ENCODE measurements around the gene NHS. TPM values are rescaled to one million over a fixed set of nuclear protein-coding genes. Genes with fewer than 3 reads are reported as not detected.

Gene NHS
- total and polyA plus RNA-seq, 5 donors from 2014 or later: 0.03 to 1.3 (median 0.05) TPM; not detected in 2

GRCh38 chrX:17732138-17732783, 357.3 kb downstream of the NHS start:
- H3K9me3 ChIP-seq (ENCODE audit: control insufficient read depth in 2 of 2, low read length in 2 of 2): no peaks in the 10 kb centered on the region
- H3K4me1 ChIP-seq (ENCODE audit: control insufficient read depth, insufficient read depth, low read length, poor library complexity, severe bottlenecking): no peaks in the 10 kb centered on the region
- H3K9me3 Mint-ChIP-seq: peaks cover 0 to 2% (median 0%) of the 10 kb centered on the region in 7 donors
- no peaks in the 10 kb centered on the region for H3K27me3 Mint-ChIP-seq
- DNase-seq: no peak
- peaks cover 0 to 5% (median 0%) of the 10 kb centered on the region in 4 donors for H3K4me1 Mint-ChIP-seq
- no peak overlapping the region for H3K27ac ChIP-seq (ENCODE audit: insufficient read depth, low read length, poor library complexity, severe bottlenecking)
- H3K36me3 Mint-ChIP-seq: no peaks in the 10 kb centered on the region
- H3K4me3 Mint-ChIP-seq: peak overlapping the region in 1 of 4 donors; percentile 23
- no peaks in the 10 kb centered on the region for H3K36me3 ChIP-seq (ENCODE audit: control insufficient read depth, insufficient read depth, low read length)
- H3K27ac Mint-ChIP-seq: no peak overlapping the region
- no peak overlapping the region for H3K4me3 ChIP-seq (ENCODE audit: low read depth, low read length)
- ATAC-seq (ENCODE audit: low read depth in 2 of 2): no peak
- no peaks in the 10 kb centered on the region for H3K27me3 ChIP-seq (ENCODE audit: control insufficient read depth, insufficient read depth, low read length)

GRCh38 chrX:17735406-17735805, 360.4 kb downstream of the NHS start:
- no peak overlapping the region for H3K27ac Mint-ChIP-seq
- no peaks in the 10 kb centered on the region for H3K9me3 ChIP-seq (ENCODE audit: control insufficient read depth in 2 of 2, low read length in 2 of 2)
- H3K4me1 ChIP-seq (ENCODE audit: control insufficient read depth, insufficient read depth, low read length, poor library complexity, severe bottlenecking): peaks cover 6% of the 10 kb centered on the region
- H3K36me3 ChIP-seq (ENCODE audit: control insufficient read depth, insufficient read depth, low read length): no peaks in the 10 kb centered on the region
- no peak for DNase-seq
- no peak overlapping the region for H3K4me3 ChIP-seq (ENCODE audit: low read depth, low read length)
- H3K27ac ChIP-seq (ENCODE audit: insufficient read depth, low read length, poor library complexity, severe bottlenecking): no peak overlapping the region
- H3K9me3 Mint-ChIP-seq: peaks cover 0 to 2% (median 0%) of the 10 kb centered on the region in 7 donors
- H3K27me3 Mint-ChIP-seq: peaks cover 16% of the 10 kb centered on the region
- H3K27me3 ChIP-seq (ENCODE audit: control insufficient read depth, insufficient read depth, low read length): no peaks in the 10 kb centered on the region
- no peaks in the 10 kb centered on the region for H3K36me3 Mint-ChIP-seq
- peaks cover 5 to 18% (median 17%) of the 10 kb centered on the region in 4 donors for H3K4me1 Mint-ChIP-seq
- peak overlapping the region in 1 of 4 donors; percentile 90 for H3K4me3 Mint-ChIP-seq
- no peak for ATAC-seq (ENCODE audit: low read depth in 2 of 2)

DNA sequence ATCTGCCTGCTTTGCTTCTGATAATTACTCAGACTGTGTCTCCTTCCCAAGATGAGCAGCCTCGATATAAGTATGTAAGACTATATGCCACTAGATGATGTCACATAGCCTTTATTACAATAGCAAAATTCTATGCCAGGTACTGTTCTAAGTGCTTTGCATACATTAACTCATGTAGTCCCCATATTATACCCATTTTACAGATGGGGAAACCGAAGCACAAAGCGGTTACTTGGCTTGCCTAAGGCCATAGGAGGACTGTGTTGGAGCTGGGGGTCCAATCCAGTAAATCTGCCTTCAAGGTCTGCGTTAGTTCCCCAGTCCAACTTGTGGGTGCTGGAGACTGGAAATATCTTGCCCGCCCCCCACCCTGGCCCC, 361.5 kb downstream of the NHS start:
- Mint-ChIP-seq H3K9me3 (peaks cover 0 to 2% (median 0%) of the 10 kb centered on the region in 7 donors), H3K4me3 (peak overlapping the region; percentile 91 to 97 (median 95)), H3K36me3 (no peaks in the 10 kb centered on the region), H3K27me3 (peaks cover 16% of the 10 kb centered on the region), H3K27ac (peak overlapping the region; percentile 52 to 94 (median 71)), H3K4me1 (peaks cover 8 to 26% (median 17%) of the 10 kb centered on the region in 4 donors)
- peak overlapping the region; percentile 68 for H3K27ac ChIP-seq (ENCODE audit: insufficient read depth, low read length, poor library complexity, severe bottlenecking)
- H3K9me3 ChIP-seq (ENCODE audit: control insufficient read depth in 2 of 2, low read length in 2 of 2): no peaks in the 10 kb centered on the region
- H3K4me3 ChIP-seq (ENCODE audit: low read depth, low read length): peak overlapping the region; percentile 48
- DNase-seq (peak in 2 of 3 donors; percentile 1 to 2), ATAC-seq (ENCODE audit: low read depth in 2 of 2) (no peak)
- H3K36me3 ChIP-seq (ENCODE audit: control insufficient read depth, insufficient read depth, low read length): no peaks in the 10 kb centered on the region
- peaks cover 6% of the 10 kb centered on the region for H3K4me1 ChIP-seq (ENCODE audit: control insufficient read depth, insufficient read depth, low read length, poor library complexity, severe bottlenecking)
- no peaks in the 10 kb centered on the region for H3K27me3 ChIP-seq (ENCODE audit: control insufficient read depth, insufficient read depth, low read length)

DNA sequence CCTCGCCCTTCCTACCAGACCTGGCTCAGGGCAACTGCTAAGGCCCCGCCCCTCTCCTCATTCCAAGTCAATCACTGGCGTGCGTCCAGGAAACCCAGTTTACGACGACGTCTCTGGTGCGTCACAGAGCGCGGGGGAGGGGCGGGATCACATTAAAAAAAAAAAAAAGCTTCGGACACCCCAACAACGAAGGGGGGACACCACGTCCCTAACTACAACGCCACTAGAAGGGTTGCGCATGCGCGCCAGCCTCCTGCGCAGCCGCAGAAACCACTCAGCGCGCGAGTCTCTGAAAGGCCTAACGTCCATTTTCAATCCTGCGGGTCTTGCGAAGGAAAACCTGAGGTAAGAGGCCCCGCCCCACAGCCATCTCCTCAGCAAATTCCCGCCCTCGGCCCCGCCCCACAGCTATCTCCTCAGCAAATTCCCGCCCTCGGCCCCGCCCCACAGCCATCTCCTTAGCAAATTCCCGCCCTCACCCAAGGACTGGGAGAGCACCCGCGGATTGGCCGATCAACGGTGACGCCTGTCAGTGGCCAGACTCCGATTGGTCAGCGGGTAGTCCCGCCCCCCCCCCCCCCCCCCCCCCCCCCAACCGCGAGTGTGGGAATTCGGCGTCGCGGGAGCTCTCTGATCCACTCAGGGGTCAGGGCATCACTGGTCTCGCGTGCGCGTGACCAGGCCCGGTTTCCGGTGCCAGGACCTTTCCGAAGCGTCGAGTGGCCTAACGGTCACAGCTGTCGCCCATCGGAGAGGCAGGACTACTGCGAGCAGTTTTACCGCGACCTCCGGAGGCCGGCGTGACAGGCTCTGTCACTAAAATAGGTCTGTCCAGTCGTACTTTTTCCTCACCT, 362.1 kb downstream of the NHS start, which contains the start of gene SCML1:
TSS of gene SCML1 (plus strand) at position 638 of the 854 bp plus-strand sequence. CDS start 6,694 bp downstream, outside the sequence.
- H3K36me3 ChIP-seq (ENCODE audit: control insufficient read depth, insufficient read depth, low read length): no peaks in the 10 kb centered on the region
- Mint-ChIP-seq H3K4me3 (peak within 1 kb of the TSS; percentile 91 to 97 (median 95)), H3K27me3 (peaks cover 16% of the 10 kb centered on the region), H3K36me3 (no peaks in the 10 kb centered on the region), H3K4me1 (peaks cover 9 to 28% (median 17%) of the 10 kb centered on the region in 4 donors), H3K9me3 (peaks cover 0 to 2% (median 0%) of the 10 kb centered on the region in 7 donors), H3K27ac (peak within 1 kb of the TSS; percentile 91 to 95 (median 94))
- H3K27me3 ChIP-seq (ENCODE audit: control insufficient read depth, insufficient read depth, low read length): no peaks in the 10 kb centered on the region
- H3K27ac ChIP-seq (ENCODE audit: insufficient read depth, low read length, poor library complexity, severe bottlenecking): peak within 1 kb of the TSS; percentile 68
- peak; percentile 76 to 84 (median 80) for DNase-seq
- peak; percentile 81 to 83 for ATAC-seq (ENCODE audit: low read depth in 2 of 2)
- H3K9me3 ChIP-seq (ENCODE audit: control insufficient read depth in 2 of 2, low read length in 2 of 2): no peaks in the 10 kb centered on the region
- peaks cover 6% of the 10 kb centered on the region for H3K4me1 ChIP-seq (ENCODE audit: control insufficient read depth, insufficient read depth, low read length, poor library complexity, severe bottlenecking)
- peak within 1 kb of the TSS; percentile 65 for H3K4me3 ChIP-seq (ENCODE audit: low read depth, low read length)

DNA sequence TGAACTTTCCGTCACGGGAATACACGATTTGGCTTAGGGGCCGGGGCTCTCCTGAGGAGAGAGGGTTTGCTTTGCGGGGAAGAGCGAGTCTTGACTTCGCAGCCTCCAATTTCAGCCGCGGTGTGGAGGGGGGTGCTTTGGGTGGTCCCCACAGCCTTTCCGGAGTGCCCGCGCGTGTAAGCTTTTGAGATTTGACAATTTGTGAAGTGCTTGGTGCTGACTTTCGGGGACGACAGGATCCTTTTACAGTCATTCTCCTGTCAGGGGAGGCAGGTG, 362.6 kb downstream of the NHS start:
- peaks cover 9 to 31% (median 17%) of the 10 kb centered on the region in 4 donors for H3K4me1 Mint-ChIP-seq
- DNase-seq (peak in 1 of 3 donors; percentile 35), ATAC-seq (ENCODE audit: low read depth in 2 of 2) (no peak)
- peak overlapping the region; percentile 65 for H3K4me3 ChIP-seq (ENCODE audit: low read depth, low read length)
- H3K27me3 ChIP-seq (ENCODE audit: control insufficient read depth, insufficient read depth, low read length): no peaks in the 10 kb centered on the region
- H3K36me3 Mint-ChIP-seq: no peaks in the 10 kb centered on the region
- H3K9me3 Mint-ChIP-seq: peaks cover 0 to 2% (median 0%) of the 10 kb centered on the region in 7 donors
- no peaks in the 10 kb centered on the region for H3K9me3 ChIP-seq (ENCODE audit: control insufficient read depth in 2 of 2, low read length in 2 of 2)
- H3K4me1 ChIP-seq (ENCODE audit: control insufficient read depth, insufficient read depth, low read length, poor library complexity, severe bottlenecking): peaks cover 6% of the 10 kb centered on the region
- peak overlapping the region; percentile 91 to 95 (median 94) for H3K27ac Mint-ChIP-seq
- H3K4me3 Mint-ChIP-seq: peak overlapping the region; percentile 91 to 97 (median 95)
- H3K36me3 ChIP-seq (ENCODE audit: control insufficient read depth, insufficient read depth, low read length): no peaks in the 10 kb centered on the region
- H3K27ac ChIP-seq (ENCODE audit: insufficient read depth, low read length, poor library complexity, severe bottlenecking): peak overlapping the region; percentile 68
- H3K27me3 Mint-ChIP-seq: peaks cover 16% of the 10 kb centered on the region

GRCh38 chrX:17737986-17738713, 363.1 kb downstream of the NHS start:
- Mint-ChIP-seq H3K27me3 (peaks cover 16% of the 10 kb centered on the region), H3K27ac (peak overlapping the region; percentile 91 to 95 (median 94)), H3K36me3 (no peaks in the 10 kb centered on the region), H3K4me1 (peaks cover 11 to 31% (median 17%) of the 10 kb centered on the region in 4 donors), H3K4me3 (peak overlapping the region; percentile 91 to 97 (median 95)), H3K9me3 (peaks cover 0 to 2% (median 0%) of the 10 kb centered on the region in 7 donors)
- ATAC-seq (ENCODE audit: low read depth in 2 of 2): peak; percentile 31 to 38
- peak overlapping the region; percentile 68 for H3K27ac ChIP-seq (ENCODE audit: insufficient read depth, low read length, poor library complexity, severe bottlenecking)
- DNase-seq: peak; percentile 35 to 69 (median 66)
- no peaks in the 10 kb centered on the region for H3K27me3 ChIP-seq (ENCODE audit: control insufficient read depth, insufficient read depth, low read length)
- H3K9me3 ChIP-seq (ENCODE audit: control insufficient read depth in 2 of 2, low read length in 2 of 2): no peaks in the 10 kb centered on the region
- H3K4me3 ChIP-seq (ENCODE audit: low read depth, low read length): peak overlapping the region; percentile 65
- H3K4me1 ChIP-seq (ENCODE audit: control insufficient read depth, insufficient read depth, low read length, poor library complexity, severe bottlenecking): peaks cover 6% of the 10 kb centered on the region
- no peaks in the 10 kb centered on the region for H3K36me3 ChIP-seq (ENCODE audit: control insufficient read depth, insufficient read depth, low read length)
